ENCODE data around the gene DPF3. TPM values are rescaled to one million over a fixed set of nuclear protein-coding genes. Genes with fewer than 3 reads are reported as not detected.

Gene DPF3
- polyA plus RNA-seq, 2 of the 4 experiments (the other 2 are of a cell fraction) = 0.05 to 0.09 TPM

DNA sequence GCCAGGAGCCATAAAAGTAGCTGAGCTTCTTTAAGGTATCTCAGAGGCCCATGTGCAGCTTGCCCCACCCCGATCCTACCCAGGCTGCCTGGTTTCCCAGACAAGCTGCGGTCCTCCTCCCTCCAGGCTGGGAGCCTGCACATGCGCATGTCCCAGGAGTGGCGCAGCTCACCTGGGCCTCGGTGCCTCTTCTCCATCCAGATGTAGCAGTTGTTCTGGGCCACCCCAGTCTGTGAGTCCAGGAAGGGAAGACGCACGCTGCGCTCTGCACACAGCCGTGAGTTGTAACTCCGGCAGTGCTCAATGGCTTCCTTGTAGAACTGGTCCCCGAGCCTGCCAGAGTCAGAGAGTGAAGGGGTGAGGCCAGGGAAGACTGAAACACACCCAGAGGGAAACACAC lies 122.3 kb downstream of the DPF3 start:
- no peak for TF ChIP-seq FOSB (CRISPR knock-in tag; IDR thresholded peaks at IDR 0.05)
- no peak for TF ChIP-seq EP300 (IDR thresholded peaks at IDR 0.05)
- no peak for TF ChIP-seq MAZ (IDR thresholded peaks at IDR 0.05; ENCODE audit: borderline replicate concordance, low read depth, low read length)
- TF ChIP-seq CBX2 (IDR thresholded peaks at IDR 0.05; ENCODE audit: borderline replicate concordance, low read depth) = no peak
- no peak for TF ChIP-seq ESRRA (IDR thresholded peaks at IDR 0.05; ENCODE audit: borderline replicate concordance, low read length)
- no peak for TF ChIP-seq RAD21 (conservative IDR thresholded peaks at IDR 0.05 in 1 of 2, IDR thresholded peaks at IDR 0.05 in 1 of 2)
- TF ChIP-seq HDAC2 (IDR thresholded peaks at IDR 0.05) = no peak
- no peak for TF ChIP-seq HOXB5 (CRISPR knock-in tag; IDR thresholded peaks at IDR 0.05)
- TF ChIP-seq, protein P1, sequence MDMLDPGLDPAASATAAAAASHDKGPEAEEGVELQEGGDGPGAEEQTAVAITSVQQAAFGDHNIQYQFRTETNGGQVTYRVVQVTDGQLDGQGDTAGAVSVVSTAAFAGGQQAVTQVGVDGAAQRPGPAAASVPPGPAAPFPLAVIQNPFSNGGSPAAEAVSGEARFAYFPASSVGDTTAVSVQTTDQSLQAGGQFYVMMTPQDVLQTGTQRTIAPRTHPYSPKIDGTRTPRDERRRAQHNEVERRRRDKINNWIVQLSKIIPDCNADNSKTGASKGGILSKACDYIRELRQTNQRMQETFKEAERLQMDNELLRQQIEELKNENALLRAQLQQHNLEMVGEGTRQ (IDR thresholded peaks at IDR 0.05) = no peak
- no peak for TF ChIP-seq RCOR1 (IDR thresholded peaks at IDR 0.05; ENCODE audit: low read depth, low read length)
- no peak for TF ChIP-seq ZSCAN20 (CRISPR knock-in tag; IDR thresholded peaks at IDR 0.05)
- TF ChIP-seq HOXB13 (CRISPR knock-in tag; IDR thresholded peaks at IDR 0.05; ENCODE audit: low read depth) = no peak
- no peak for TF ChIP-seq SMC3 (IDR thresholded peaks at IDR 0.05)
- no peak for TF ChIP-seq RARB (CRISPR knock-in tag; IDR thresholded peaks at IDR 0.05)
- TF ChIP-seq FOXS1 (CRISPR knock-in tag; IDR thresholded peaks at IDR 0.05) = no peak
- TF ChIP-seq, protein P2, sequence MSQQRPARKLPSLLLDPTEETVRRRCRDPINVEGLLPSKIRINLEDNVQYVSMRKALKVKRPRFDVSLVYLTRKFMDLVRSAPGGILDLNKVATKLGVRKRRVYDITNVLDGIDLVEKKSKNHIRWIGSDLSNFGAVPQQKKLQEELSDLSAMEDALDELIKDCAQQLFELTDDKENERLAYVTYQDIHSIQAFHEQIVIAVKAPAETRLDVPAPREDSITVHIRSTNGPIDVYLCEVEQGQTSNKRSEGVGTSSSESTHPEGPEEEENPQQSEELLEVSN (IDR thresholded peaks at IDR 0.05; ENCODE audit: borderline replicate concordance, low read depth) = no peak
- TF ChIP-seq HEYL (CRISPR knock-in tag; IDR thresholded peaks at IDR 0.05) = no peak
- no peak for TF ChIP-seq KDM5A (IDR thresholded peaks at IDR 0.05)
- no peak for TF ChIP-seq JUNB (IDR thresholded peaks at IDR 0.05)
- TF ChIP-seq HOXA7 (CRISPR knock-in tag; IDR thresholded peaks at IDR 0.05) = no peak
- no peaks in the 10 kb centered on the region for H3K4me1 ChIP-seq
- peaks cover 18% of the 10 kb centered on the region for H3K9me3 ChIP-seq
- ChIA-PET CTCF (no interaction called here), POLR2A (no interaction called here)
- FAIRE-seq = no peak
- no peak for DNase-seq (ENCODE audit: low read depth in 1 of 2, low spot score in 1 of 2)
- no peak for ATAC-seq
- H3K4me2 ChIP-seq = no peak overlapping the region
- H3K27ac ChIP-seq = no peak overlapping the region
- 78% methylated on average over 8 of the region's 11 CpGs for WGBS (ENCODE audit: missing lambda C conversion rate)
- no peak overlapping the region for H3K4me3 ChIP-seq

DNA sequence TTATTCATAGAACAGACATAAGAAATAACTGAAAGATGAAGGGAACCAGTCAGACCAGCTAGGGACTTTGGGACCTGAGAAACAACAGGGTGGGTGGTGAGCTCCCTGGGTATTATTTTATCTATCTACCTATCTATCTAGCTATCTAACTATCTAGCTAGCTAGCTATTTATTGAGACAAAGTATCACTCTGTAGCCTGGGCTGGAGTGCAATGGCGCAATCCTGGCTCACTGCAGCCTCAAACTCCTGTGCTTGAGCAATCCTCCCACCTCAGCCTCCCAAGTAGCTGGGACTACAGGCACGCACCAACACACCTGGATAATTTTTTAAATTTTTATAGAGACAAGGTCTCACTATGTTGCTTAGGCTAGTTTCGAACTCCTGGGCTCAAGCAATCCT lies 127.6 kb downstream of the DPF3 start:
- POLR2A ChIA-PET = no interaction called here
- TF ChIP-seq HOXB5 (CRISPR knock-in tag; IDR thresholded peaks at IDR 0.05) (no peak), NR3C1 (IDR thresholded peaks at IDR 0.05) (no peak), KDM1A (IDR thresholded peaks at IDR 0.05; ENCODE audit: low read depth) (no peak), RFX5 (IDR thresholded peaks at IDR 0.05) (no peak), POLR2AphosphoS2 (conservative IDR thresholded peaks at IDR 0.05; ENCODE audit: low read length) (no peak), RAD21 (conservative IDR thresholded peaks at IDR 0.05 in 1 of 2, IDR thresholded peaks at IDR 0.05 in 1 of 2) (no peak), NFE2L2 (conservative IDR thresholded peaks at IDR 0.05; ENCODE audit: low read length) (no peak), ZC3H11A (IDR thresholded peaks at IDR 0.05) (no peak), RCOR1 (IDR thresholded peaks at IDR 0.05; ENCODE audit: low read depth, low read length) (no peak), NPAS2 (CRISPR knock-in tag; IDR thresholded peaks at IDR 0.05; ENCODE audit: borderline replicate concordance) (no peak), GATA3 (IDR thresholded peaks at IDR 0.05; ENCODE audit: borderline replicate concordance) (no peak), MAFK (IDR thresholded peaks at IDR 0.05; ENCODE audit: partially characterized antibody) (no peak), PHF8 (IDR thresholded peaks at IDR 0.05; ENCODE audit: borderline replicate concordance, low read depth) (no peak), EHMT2 (IDR thresholded peaks at IDR 0.05; ENCODE audit: low read depth) (no peak), CBX8 (IDR thresholded peaks at IDR 0.05) (no peak), HEYL (CRISPR knock-in tag; IDR thresholded peaks at IDR 0.05) (no peak), CBX2 (IDR thresholded peaks at IDR 0.05; ENCODE audit: borderline replicate concordance, low read depth) (no peak), ESRRA (IDR thresholded peaks at IDR 0.05; ENCODE audit: borderline replicate concordance, low read length) (no peak)
- TF ChIP-seq, protein P3, sequence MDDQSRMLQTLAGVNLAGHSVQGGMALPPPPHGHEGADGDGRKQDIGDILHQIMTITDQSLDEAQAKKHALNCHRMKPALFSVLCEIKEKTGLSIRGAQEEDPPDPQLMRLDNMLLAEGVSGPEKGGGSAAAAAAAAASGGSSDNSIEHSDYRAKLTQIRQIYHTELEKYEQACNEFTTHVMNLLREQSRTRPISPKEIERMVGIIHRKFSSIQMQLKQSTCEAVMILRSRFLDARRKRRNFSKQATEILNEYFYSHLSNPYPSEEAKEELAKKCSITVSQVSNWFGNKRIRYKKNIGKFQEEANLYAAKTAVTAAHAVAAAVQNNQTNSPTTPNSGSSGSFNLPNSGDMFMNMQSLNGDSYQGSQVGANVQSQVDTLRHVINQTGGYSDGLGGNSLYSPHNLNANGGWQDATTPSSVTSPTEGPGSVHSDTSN (IDR thresholded peaks at IDR 0.05) = no peak
- TF ChIP-seq, protein P4, sequence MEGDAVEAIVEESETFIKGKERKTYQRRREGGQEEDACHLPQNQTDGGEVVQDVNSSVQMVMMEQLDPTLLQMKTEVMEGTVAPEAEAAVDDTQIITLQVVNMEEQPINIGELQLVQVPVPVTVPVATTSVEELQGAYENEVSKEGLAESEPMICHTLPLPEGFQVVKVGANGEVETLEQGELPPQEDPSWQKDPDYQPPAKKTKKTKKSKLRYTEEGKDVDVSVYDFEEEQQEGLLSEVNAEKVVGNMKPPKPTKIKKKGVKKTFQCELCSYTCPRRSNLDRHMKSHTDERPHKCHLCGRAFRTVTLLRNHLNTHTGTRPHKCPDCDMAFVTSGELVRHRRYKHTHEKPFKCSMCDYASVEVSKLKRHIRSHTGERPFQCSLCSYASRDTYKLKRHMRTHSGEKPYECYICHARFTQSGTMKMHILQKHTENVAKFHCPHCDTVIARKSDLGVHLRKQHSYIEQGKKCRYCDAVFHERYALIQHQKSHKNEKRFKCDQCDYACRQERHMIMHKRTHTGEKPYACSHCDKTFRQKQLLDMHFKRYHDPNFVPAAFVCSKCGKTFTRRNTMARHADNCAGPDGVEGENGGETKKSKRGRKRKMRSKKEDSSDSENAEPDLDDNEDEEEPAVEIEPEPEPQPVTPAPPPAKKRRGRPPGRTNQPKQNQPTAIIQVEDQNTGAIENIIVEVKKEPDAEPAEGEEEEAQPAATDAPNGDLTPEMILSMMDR (IDR thresholded peaks at IDR 0.05) = no peak
- WGBS (ENCODE audit: missing lambda C conversion rate) = 29% methylated on average over 3 of the region's 3 CpGs
- no peak overlapping the region for H3K4me3 ChIP-seq
- H3K4me2 ChIP-seq = no peak overlapping the region
- CTCF ChIA-PET = interaction anchor here (1.7 kb wide), 1 partner anchor 12 kb away, joined by 3 read pairs; no protein-coding TSS in a partner anchor
- no peak overlapping the region for H3K27ac ChIP-seq
- no peaks in the 10 kb centered on the region for H3K4me1 ChIP-seq
- peaks cover 24% of the 10 kb centered on the region for H3K9me3 ChIP-seq
- no peak for DNase-seq (ENCODE audit: low read depth in 1 of 2, low spot score in 1 of 2)
- no peak for ATAC-seq
- FAIRE-seq = no peak

Measured in A549 (cell line).